HG03520 (cell line): ENCODE data around the gene LAT.
A peak's percentile ranks its signal among the peaks of the same experiment; 100 is the strongest.
"Not testable (repeated sequence)": the region's sequence is repeated elsewhere in the genome, so short reads cannot be mapped to it uniquely, and the experiment has no call there.

ENCODE experiments used
- ATAC-seq: cut with Tn5 transposase; IDR thresholded peaks from one replicate; pipeline ENCODE4 v1.9.1; 2021; ENCODE audit warnings: mild to moderate bottlenecking, moderate library complexity; ENCODE audit not compliant: unreplicated experiment

LAT gene, protein sequence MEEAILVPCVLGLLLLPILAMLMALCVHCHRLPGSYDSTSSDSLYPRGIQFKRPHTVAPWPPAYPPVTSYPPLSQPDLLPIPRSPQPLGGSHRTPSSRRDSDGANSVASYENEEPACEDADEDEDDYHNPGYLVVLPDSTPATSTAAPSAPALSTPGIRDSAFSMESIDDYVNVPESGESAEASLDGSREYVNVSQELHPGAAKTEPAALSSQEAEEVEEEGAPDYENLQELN

DNA sequence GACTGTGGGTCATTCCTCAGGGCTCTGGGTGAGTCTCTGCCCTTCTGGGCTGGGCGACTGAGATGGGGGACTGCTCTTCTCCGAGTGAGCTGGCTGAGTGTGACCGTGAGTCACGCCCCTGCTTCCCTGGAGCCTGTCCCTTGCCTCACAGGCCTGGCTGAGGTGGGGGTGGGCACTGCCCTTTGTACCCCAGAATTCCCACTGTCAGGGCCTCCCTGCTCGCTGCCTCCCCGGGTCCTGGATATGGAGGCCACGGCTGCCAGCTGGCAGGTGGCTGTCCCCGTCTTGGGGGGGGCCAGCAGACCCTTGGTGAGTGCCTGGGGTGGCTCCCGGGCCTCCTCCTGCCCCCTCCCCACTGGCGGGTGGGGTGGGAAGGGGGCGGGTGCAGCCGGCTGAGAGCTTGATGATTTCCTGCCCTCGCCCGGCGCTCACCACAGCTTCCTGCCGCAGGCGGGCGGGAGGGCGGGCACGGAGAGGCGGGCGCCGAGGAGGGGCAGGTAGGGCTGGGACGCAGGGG is at the start of gene LAT:
Gene LAT (plus strand): TSS at position 434 of the 517 bp plus-strand sequence. CDS start 366 bp downstream, outside the sequence.
- no peak for ATAC-seq

DNA sequence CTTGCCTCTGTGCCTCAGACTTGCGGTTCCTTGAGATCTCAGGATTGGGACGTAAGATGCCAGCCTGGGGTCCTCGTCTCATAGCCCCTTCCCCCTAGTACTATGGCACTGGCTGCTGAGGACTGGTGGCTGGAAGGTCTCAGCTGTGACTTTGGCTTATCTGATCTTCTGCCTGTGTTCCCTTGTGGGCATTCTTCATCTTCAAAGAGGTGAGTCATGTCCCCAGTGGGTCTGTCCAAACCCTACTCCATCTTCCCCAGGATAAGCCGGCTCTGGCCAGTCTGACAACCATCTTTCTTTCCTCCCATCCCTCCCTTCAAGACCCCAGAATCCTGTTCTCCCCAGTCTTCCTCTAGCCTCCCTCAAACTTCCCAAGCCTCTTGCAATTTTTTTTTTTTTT is 49.5 kb upstream of the LAT start:
- no peak for ATAC-seq

- ATAC-seq, result no peak
Observed at GRCh38 chr16:28935924-28936783, 48.7 kb upstream of the LAT start.

GRCh38 chr16:28936784-28937155 is 48.1 kb upstream of the LAT start:
- no peak for ATAC-seq

DNA sequence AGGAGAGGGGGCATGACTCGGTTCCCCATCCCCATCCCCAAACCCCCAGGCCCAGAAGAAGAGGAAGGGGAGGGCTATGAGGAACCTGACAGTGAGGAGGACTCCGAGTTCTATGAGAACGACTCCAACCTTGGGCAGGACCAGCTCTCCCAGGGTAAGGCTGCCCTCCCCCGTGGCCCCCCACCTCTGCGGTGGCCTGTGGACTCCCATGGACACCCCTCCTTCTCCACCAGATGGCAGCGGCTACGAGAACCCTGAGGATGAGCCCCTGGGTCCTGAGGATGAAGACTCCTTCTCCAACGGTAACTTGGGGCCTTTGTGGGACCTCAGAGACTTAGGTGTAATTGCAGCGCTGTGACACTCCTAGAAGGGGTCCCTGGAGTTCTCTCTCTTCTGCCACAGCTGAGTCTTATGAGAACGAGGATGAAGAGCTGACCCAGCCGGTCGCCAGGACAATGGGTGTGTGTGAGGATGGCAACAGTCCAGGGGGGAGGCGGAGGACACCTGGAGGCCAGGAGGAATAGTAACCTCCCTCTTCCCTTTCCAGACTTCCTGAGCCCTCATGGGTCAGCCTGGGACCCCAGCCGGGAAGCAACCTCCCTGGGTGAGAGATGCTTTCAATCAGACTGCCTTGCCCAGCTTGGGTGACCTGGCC is 47.5 kb upstream of the LAT start:
- no peak for ATAC-seq

GRCh38 chr16:28938721-28939120 is 46.1 kb upstream of the LAT start:
- ATAC-seq, result no peak

- not testable (repeated sequence) for ATAC-seq
Observed at GRCh38 chr16:28939825-28940224, 45.0 kb upstream of the LAT start.

DNA sequence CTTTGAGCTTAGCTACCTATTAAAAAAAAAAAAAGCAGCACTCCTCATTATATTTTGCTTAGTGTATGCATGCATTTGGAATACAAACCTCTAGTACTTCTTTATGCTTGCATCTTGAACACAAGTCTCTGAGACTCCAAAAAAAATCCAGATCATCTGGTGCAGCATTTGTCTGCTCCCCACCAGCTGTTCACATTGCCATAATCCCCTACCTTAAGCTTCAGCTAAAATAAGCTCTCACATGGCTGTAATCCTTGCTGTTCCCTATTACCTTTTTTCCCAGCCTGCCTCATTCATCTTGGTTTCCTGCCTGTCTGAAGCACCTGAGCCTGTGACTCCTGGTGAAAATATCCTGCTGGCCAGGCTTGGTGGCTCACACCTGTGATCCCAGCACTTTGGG is 41.6 kb upstream of the LAT start:
- no peak for ATAC-seq

DNA sequence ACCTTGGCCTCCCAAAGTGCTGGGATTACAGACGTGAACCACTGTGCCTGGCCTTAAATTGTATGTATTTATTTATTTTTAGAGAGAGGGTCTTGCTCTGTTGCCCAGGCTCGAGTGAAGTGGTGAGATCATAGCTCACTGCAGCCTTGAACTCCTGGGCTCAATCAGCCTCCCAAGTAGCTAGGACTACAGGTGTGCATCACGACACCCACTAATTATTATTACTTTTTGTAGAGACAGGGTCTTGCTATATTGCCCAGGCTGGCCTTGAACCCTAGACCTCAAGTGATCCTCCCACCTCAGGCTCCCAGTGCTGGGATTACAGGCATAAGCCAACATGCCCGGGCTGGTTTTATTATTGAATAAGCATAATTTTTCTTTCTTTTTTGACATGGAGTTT is 38.2 kb upstream of the LAT start:
- no peak for ATAC-seq

DNA sequence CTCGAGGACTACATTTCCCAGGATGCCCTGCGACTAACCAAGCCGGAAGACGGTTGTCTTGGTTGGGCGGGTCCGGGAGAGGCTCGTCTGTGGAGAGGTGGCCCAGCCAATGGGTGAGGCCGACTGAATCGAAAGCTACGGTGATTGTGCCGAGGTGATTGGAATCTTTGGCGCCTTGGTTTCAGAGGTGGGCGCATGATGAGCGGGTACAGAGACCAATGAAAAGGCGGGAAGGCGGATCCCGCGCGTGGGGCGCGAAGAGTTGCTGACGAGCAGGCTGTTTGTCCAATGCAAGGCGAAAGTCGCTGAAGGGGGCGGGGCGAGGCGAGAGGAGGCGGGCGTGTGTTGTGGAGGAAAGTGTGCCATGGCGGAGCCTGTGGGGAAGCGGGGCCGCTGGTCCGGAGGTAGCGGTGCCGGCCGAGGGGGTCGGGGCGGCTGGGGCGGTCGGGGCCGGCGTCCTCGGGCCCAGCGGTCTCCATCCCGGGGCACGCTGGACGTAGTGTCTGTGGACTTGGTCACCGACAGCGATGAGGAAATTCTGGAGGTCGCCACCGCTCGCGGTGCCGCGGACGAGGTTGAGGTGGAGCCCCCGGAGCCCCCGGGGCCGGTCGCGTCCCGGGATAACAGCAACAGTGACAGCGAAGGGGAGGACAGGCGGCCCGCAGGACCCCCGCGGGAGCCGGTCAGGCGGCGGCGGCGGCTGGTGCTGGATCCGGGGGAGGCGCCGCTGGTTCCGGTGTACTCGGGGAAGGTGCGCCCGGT is 34.0 kb upstream of the LAT start, which contains the start of gene NFATC2IP:
Gene NFATC2IP (plus strand): TSS at position 290 of the 762 bp plus-strand sequence. CDS start 75 bp downstream, at position 365.
- ATAC-seq, result peak; percentile 94

DNA sequence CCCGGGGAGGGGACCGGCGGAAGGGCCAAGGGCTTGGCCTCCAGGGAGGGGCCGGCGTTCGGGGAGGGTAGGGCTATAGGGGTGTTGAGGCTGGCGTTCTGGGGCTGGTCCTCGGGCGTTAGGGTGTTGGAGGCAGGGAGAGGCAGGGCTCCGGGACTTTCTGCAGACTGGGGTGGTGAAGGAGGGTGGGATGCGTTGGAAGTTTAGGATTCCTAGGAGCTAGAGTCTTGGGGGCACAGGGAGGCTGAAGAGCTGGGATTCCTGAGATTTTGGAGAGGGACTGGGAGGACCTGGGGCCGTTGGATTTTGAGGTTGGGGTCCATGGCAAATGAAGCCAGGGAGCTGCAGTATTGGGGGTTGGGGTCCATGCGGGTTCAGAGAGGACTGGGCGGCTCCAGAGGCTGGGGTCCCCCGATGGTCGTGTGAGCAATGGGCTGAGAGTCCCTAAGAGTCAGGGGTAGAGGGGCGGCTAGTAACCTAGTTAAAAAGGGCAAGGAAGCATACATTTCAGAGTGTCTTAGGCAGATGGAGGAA is 33.4 kb upstream of the LAT start:
- no peak for ATAC-seq

DNA sequence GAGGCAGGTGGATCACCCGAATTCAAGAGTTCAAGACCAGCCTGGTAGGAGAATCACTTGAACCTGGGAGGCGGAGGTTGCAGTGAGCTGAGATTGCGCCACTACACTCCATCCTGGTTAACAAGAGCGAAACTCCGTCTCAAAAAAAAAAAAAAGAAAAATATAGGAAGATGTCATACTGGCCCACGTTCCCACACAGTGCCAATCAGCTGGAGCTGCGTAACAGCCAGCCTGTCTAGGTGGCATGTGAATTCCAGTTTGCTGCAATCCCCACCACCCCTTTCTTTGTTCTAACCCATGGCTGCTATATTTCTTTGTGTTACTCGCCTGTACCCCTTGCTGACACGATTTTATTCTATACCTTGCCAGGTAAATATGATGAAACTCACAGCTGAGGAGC is 26.6 kb upstream of the LAT start:
- no peak for ATAC-seq

DNA sequence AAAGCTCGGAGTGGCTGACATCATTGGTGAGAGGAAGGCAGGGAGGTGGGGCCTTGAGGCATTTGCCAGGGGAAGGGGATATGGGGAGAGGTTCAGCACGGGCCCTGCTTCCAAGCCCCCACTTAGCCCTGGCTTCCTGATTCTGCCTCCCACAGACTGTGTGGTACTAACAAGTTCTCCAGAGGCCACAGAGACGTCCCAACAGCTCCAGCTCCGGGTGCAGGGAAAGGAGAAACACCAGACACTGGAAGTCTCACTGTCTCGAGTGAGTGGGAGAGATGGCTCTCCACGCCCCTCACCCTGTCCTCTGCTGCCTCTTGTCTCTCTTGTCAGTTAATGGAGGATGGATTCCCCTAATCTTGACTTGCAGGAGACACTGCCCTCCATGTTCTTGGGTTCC is 26.0 kb upstream of the LAT start:
- ATAC-seq, result no peak

DNA sequence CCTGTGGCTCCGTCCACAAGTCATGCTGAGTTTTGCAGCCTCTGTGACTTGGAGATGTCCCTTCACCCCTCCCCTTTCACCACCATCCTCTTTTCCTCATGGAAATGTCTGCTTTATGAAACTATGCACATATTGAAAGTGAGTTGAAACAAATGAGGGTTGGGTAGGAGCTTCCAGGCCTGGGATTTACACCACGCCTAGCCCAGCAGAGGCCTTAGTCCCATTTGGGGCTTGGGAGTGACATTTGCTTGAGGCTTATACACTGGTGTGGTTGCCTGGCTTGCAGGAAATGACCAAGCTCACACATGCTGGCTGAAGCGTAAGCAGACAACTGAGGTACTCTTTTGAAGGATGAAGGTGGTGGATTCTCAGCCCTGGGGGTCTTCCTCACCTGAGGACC is 20.8 kb upstream of the LAT start:
- ATAC-seq, result no peak

GRCh38 chr16:28964496-28964895 is 20.4 kb upstream of the LAT start:
- ATAC-seq, result no peak

GRCh38 chr16:28967156-28967555 is 17.7 kb upstream of the LAT start:
- no peak for ATAC-seq

DNA sequence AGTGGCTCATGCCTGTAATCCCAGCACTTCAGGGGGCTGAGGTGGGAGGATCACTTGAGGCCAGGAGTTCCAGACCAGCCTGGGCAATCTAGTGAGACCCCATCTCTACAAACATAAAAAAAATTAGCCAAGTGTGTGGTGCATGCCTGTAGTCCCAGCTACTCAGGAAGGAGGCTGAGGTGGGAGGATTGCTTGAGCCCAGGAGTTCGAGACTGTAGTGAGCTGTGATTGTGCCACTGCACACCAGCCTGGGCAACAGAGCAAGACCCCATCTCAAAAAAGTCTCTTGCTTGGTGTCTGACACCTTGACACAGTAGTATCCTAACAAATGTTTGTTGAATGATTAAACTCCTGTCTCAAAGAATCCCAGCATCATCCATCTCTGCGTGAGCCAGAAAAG is 15.2 kb upstream of the LAT start:
- ATAC-seq, result not testable (repeated sequence)

- peak; percentile 17 for ATAC-seq
Observed at GRCh38 chr16:28974007-28974436, 10.8 kb upstream of the LAT start.

GRCh38 chr16:28974437-28975157 is 10.3 kb upstream of the LAT start, which contains the start of gene SPNS1:
TSS of gene SPNS1 (plus strand) at chr16:28974778. CDS start at chr16:28975152, 374 bp downstream.
- peak; percentile 74 for ATAC-seq

- ATAC-seq, result no peak
Observed at GRCh38 chr16:28975158-28975599, 9.7 kb upstream of the LAT start.
